NCI-H146 treated with DMSO at 0.1 percent for 48 hours (cell line): ENCODE measurements around the gene SH3D21.

Experiments
- DNase-seq: peaks from one replicate; lab custom pipeline; 2025; ENCODE audit not compliant: unreplicated experiment; lab: John Stamatoyannopoulos, UW

SH3D21 gene

DNA sequence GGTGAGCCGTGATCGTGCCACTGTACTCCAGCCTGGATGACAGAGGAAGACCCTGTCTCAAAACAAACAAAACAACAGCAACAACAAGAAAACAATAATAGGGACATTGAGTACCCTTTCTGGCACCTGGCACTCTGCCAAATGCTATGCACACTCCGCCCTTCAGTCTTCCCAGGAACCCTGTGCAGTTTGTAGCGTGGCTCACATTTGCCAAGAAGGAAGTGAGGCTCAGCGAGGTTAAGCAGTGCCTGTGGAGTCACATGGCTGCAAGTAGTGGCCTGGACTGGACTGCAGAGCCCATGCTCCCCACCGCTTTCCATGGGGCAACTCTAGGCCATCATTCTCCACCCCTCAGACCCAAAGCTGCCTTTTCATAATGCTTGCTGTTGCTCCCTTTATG lies 22.5 kb downstream of the SH3D21 start:
- no peak for DNase-seq

GRCh38 chr1:36329817-36330216 lies 23.6 kb downstream of the SH3D21 start:
- no peak for DNase-seq

- no peak for DNase-seq
These were observed 24.8 kb downstream of the SH3D21 start for GRCh38 chr1:36330940-36331339.

DNA sequence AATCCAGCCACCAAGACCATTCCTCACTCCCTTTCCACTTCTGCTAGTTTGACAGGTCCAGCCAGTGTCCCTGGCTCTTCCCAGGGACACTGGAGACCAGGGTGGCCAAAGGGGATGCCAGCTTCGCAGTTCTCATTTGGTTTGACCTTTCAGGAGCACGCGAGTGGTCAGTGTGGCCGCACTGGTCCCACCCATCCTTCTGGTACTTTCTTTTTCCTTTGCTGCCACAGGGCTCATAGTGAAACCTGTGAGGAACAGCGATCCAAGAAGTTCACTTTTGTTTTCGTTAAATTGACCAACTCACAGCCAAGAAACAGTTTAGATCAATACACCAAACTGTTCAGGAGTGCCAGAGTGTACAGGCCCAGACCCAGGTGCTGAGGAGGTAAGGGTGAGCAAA lies 31.7 kb downstream of the SH3D21 start:
- no peak for DNase-seq

DNA sequence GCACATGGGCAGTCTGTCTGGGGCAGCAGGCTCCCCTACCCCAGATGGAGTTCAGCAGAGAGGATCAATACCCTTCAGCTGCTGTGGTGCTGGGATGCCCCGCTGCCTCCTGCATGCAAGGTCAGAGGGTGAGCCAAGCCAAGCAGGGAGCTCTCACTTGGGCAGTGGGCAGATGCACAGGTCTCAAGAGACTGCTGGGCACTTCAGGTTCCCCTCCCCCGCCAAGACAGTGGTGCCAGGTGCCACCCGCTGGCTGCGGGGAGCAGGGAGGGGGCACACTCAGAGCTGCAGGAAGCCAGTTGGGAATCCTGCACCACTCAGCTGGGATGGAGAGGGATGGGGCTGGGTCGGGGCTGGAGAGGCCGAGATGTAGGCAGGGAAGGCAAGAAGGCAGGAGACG lies 33.0 kb downstream of the SH3D21 start:
- no peak for DNase-seq

DNA sequence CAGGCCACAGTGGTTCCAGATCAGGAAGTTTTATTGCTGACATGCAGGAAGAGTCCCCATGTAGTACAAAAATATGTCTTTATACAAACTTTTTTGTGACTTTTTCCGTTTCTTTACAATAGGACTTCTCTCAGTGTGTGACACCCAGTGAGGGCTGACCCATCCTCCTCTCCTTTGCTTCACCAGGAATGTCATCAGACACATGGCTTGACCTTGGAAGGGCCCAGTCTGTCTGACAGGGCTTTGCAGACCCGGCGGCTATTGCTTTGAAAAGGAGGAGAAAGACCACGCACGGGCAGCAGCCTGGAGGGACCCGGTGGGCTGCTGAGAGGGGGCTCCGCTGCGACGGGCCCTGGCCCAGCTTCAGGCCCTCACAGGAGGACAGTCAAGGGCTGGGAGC lies 33.4 kb downstream of the SH3D21 start:
- no peak for DNase-seq

DNA sequence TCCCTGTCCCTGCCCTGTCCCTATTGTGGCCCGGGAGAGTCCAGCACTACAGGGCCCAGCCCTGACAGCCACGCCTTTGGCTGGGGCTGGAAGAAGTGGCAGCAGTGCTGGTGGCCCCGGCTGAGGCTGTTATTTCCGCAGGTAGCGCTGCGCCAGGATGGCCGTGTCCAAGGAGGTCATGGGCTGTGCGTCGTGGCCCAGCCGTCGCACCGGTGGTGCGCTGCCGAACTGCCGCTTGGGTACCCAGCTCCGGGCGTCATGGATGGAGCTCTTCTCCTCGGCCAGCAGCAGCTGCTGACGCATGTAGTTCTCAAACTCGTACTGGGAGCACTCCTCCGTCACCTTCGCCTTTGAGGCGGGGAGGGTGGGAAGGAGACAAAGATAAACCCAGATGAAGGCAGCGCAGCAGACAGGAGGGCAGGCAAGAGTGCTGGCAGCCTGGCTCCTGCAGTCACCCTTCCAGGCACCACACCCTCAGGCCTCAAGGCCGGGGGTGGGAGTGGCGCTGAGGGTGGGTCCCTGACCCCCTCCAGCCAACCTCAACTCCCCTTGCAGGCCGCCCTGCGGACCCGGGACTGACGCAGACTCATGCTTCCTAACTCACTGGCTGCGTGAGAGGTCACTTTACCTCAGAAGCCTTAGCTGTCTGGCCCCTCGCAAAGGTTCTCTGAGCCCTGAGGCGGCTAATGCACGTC lies 35.6 kb downstream of the SH3D21 start:
- DNase-seq: no peak

DNA sequence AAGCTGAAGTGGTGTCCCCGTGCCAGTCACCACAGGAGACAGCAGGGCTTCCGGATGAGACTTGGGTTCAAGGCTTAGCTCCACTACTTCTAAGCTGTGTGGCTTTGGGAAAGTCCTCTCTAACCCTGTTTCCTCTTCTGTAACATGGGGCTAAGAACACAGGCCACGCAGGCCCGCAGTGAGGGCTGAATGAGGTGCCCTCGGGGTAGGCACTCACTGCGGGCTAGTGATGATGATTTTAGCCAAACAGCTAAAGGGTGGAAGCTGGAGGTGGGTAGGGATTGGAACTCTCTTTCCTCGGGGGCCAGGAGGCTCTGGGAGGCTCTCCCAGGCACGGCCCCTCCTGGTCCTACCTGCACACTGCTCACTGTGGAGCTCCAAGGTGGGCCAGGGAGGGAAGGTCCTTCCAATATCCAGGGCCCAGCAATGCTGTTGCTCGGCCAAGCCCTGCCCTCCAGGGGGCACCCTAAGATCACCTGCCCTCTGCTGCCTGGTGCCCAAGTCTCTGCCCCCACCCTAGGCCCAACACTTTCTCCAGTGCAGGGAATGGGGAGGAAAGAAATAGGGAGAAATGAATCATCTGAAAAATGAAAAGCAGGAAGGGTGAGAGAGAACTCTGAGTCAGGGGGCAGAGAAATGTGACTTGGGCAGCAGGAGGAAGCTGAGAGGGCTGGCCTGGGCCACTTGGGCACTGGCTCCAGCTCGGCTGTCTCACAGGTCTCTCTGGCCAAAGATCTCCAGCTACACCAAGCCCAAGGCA lies 36.4 kb downstream of the SH3D21 start:
- no peak for DNase-seq

DNA sequence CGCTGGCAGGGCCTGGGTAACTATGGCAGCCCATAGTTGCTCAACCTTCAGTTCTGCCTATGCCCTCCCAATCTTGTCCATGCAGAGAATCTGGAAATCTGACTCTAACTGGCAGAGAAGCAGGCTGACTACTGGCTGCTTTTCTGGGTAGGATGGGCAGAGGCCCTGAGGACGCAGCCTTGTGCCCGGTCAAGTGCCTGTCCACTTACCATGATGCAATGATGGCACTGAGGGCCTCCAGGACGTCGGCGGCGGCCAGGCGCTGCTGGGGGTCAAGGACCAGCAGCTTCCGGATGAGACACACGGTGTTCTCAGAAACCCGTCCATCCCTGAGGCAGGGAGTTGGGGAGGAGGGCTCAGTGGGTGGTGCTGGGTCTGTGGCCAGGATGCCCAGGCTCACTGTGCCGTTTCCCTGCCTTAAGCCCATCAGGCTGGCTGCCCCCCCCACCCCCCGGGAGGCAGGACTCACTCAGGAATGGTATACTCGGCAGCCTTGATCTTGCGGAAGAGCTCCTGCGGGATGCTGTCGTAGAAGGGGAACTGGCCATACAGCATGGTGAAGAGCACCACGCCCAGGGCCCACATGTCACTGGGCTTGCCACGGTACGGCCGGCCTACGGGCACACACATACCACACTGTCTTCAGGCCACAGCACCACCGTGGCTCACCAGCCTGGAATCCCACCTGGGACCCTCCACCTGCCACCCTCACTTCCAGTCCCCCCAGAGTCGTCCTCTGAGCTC lies 37.7 kb downstream of the SH3D21 start:
- no peak for DNase-seq

DNA sequence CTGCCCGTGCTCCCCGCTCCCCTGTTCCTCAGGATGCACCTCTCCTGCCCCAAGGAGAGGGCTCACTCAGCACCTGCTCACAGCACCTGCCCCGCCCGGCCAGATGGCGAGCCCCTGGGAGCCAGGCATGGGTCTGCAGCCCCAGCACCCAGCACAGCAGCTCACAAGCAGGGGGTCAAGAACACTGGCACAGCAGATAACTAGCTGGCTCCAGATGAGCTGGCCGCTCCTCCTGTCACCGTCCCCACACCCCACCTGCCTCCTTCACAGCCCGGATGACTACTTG lies 38.2 kb downstream of the SH3D21 start:
- no peak for DNase-seq

DNA sequence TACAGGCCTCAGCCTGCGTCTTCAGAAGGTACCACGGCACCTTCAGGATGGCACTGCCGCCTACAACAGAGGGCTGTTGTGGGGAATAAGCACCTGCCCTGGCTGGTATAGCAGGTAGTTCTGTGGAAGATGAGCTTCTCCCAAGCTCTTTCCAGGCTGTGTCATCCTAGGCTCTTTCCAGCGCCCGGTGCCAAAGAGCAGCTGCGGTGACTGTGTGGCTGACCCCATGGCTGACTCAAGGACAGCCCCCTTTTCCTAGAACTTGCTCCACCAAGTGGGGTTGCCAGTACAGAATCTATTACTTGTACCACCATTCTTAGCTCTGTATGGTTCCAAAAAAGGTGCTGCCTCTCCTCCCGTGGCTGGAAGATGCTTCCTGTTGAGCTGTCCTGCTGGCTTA lies 39.2 kb downstream of the SH3D21 start:
- DNase-seq: no peak

- DNase-seq: no peak
These were observed 40.7 kb downstream of the SH3D21 start for GRCh38 chr1:36346741-36347370.

DNA sequence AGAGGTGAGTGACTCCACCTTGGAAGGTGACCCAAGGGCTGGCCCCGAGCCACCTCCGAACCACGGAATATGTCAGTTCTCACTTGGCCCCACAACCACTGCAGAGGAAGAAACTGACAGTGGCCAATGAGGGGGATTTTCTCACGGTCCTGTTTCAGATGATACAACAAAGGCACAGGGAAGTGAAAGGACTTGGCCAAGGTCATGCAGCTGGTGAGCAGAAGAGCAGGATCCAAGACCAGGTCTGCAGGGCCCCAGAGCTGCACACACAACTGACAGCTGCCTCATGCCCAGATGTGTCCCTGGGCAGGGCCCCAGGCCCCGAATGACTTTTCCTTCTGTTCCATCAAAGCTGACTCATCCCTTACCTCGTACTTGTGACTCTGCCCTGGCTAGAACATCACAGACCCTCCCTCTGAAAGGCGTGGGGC lies 43.1 kb downstream of the SH3D21 start:
- no peak for DNase-seq

DNA sequence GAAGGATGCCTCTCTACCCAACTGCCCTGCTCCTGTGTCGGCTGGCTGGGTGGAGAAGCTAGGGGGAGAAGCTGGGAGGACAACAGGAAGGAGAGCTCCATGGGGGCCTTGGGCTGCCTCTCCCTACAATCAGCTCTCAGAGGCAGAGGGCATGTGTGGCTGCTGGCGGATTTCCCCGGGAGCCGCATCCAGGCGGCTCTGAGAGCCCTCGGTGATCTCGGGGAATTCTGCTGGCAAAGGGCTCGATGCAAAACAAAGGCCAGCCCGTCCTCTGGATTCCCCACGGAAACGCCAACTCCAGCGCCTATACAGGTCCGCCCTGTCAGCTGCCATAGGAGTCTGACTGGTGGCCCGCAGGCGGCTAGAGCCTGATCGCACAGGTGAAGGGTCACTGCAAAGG lies 43.7 kb downstream of the SH3D21 start:
- DNase-seq: no peak

DNA sequence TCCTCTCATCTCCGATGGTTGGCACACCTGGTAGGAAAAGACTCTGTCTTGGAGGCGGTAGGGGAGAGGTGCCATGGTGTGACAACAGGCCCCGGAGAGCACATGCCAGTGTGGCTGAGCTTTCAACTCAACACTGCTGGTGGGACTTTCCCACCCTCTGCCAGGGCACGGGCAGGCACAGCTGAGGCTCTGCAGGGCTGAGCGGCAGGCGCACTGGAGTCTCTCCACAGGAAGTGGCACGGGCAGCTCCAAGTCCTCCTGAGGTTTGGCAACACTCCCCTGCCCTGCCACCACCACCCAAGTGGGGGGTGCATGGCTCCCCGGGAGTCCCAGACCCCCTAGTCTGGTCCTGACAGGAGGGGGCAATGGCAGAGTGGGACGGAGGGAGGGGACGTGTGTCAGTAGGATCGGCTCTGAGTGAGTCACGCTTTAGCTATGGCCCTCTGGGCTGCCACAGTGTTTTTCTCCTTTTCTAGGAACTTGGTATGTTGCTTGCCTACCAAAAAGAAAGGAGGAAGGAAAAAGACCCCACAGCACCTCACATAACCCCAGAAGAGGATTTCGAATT lies 44.6 kb downstream of the SH3D21 start:
- no peak for DNase-seq

GRCh38 chr1:36351227-36351977 lies 45.2 kb downstream of the SH3D21 start:
- DNase-seq: no peak

GRCh38 chr1:36352125-36352909 lies 46.1 kb downstream of the SH3D21 start:
- DNase-seq: no peak

DNA sequence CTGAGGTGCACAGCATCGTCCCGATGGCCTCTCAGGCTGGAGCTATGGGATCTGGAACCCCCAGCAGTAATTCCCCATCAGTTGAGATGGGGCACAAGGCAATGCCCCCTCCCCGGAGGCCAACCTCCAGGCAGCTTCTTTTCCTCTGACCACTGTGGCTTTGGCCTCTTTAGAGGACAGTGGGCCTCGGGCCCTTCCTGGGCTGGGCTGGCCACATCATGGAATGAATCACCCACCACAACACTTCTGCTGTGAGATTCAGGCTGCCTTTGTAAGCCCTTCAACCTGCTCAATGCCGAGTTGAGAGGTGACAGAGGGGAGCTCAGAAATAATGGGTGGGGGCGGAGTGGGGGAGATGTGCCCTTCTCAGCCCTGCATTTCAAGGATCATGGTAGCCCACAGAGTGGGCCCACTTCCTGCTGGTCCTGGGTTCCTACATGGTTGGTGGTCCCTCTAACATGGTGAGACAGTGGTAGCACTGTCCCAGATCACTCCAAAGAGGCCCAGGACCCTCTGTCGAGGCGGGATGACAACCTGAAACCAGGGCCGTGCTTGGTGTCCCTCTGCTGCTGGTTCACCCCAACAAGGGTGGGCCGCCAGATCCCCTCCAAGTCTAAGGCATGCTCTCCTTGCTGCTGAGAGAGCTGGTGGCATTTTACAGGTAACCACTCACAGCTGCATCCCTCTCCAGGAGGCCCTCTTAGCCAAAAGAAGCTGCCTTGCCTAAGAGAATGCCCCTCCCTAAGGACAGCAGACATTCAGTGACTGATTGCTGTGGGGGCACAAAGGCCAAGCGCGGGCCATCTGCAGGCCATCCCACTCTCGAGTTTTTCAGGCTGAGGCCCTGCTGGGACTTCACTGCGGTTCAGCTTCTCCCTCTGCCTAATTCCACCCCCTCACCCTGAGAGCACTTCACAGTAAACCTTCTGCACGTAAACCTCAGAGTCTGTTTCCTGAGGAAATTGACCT lies 47.0 kb downstream of the SH3D21 start:
- DNase-seq: no peak

DNA sequence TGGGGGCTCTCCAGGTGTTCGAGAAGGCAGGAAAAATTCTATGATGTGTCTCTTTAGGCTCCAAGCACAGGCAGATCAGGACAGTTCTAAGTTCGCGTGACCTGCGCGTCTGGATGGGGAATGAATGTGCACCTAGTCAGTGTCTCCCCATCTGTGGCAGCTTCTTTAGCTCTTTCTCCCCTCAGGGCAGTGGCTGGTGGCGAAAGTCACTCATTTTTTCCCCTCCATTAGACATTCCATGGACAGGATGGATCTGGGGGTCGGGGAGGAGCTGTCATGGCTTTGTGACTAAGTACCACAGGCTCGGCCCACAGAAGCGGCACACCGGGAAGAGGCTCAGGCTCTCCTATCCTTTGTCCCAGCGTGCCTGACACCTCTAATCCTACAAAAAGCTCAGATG lies 48.3 kb downstream of the SH3D21 start:
- DNase-seq: no peak
